ENCODE measurements around the gene TFF3.

The TFF3 gene

DNA sequence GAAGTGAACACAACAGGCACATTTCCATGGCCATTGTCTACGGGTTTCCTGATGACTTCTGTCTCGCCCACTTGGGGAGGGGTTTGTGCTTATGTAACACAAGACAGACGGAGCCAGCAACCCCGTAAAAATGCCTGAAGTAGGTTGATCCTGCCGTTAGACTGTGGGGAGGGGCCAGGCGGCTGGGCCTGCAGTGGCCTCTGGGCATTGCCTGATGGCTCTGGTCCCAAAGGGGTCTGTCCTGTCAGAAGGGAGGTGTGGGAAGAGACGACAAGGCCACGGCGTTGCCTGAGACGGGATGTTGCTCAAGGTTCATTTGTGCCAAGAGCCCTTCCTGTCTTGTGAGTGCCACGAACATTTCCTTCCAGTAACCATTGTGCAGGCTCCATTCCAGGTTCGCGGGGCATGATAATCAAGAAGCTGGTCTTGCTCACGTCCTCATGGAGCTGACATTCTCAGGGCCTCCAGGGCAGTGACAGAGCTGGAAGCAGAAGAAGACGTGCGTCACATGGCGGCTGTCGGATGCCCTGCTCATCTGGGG lies 51.5 kb downstream of the TFF3 start:
- DNase-seq = no peak

DNA sequence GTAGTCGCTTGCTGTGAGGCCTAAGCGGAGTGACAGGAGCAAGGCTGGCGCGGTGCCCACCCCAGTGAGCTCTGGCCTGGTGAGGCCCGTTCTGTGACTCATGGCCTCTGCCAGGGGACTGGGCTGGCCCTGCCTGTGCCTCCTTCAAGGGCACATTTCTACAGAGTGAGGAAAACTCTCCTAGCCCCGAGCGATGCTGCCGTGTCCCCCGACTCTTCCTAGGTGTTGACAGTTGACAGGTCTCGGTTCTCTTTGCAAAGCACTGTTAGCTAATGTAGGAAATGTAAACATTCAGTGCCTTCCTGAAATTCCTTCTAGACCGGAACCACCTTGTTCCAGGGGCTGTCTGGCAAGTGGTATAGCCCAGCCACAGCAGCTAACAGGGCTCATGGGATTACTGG lies 52.4 kb downstream of the TFF3 start:
- no peak for DNase-seq

DNA sequence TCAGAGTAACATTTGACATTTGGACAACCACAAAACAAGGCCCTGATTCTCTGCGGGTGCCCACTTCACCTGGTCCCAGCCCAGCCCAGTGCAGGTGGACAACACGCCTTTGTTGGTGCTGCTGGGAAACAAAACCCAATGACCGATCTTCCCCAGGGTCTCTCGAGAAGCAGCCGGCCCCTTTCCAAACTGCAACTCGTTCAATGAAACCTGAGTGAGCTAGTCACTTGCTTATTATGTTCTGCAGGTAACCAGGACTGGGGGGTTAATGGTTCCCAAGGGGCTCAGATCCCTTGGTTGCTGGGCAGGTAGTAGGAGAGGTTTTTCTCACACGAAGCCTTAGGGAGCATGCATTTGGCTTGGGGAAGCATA lies 53.4 kb downstream of the TFF3 start:
- DNase-seq = no peak

Data from activated CD4-positive, alpha-beta T cell treated with anti-CD3 and anti-CD28 coated beads, Interleukin-2, amount 50 U/mL, for 48 hours (primary cell).